GM18505 (cell line): ENCODE measurements around the gene ANO4.
"Not testable (repeated sequence)": the region's sequence is repeated elsewhere in the genome, so short reads cannot be mapped to it uniquely, and the experiment has no call there.

Source experiments
- ATAC-seq: cut with Tn5 transposase; IDR thresholded peaks from one replicate; pipeline ENCODE4 v1.9.1; 2021; ENCODE audit not compliant: unreplicated experiment
- POLR2A ChIP-seq: IDR thresholded peaks from 4 replicates; pipeline ENCODE4 v1.6.1; 2011; ENCODE audit warnings: borderline replicate concordance; ENCODE audit not compliant: insufficient read depth, insufficient read length; ENCODE audit errors: extremely low read depth

The ANO4 gene

GRCh38 chr12:100920493-100920892 lies 125.9 kb downstream of the ANO4 start:
- TF ChIP-seq POLR2A, result no peak
- no peak for ATAC-seq

GRCh38 chr12:100926669-100927248 lies 132.2 kb downstream of the ANO4 start:
- no peak for TF ChIP-seq POLR2A

GRCh38 chr12:100927826-100928225 lies 133.2 kb downstream of the ANO4 start:
- no peak for ATAC-seq

More at GRCh38 chr12:100926669-100927248, 132.2 kb downstream of the ANO4 start:
- no peak for ATAC-seq

GRCh38 chr12:100932571-100932970 lies 138.0 kb downstream of the ANO4 start:
- TF ChIP-seq POLR2A, result no peak
- ATAC-seq, result no peak

More at GRCh38 chr12:100927826-100928225, 133.2 kb downstream of the ANO4 start:
- no peak for TF ChIP-seq POLR2A

GRCh38 chr12:100933531-100933930 lies 139.0 kb downstream of the ANO4 start:
- ATAC-seq, result not testable (repeated sequence)

GRCh38 chr12:100935929-100936328 lies 141.4 kb downstream of the ANO4 start:
- TF ChIP-seq POLR2A, result no peak
- no peak for ATAC-seq

GRCh38 chr12:100936661-100937060 lies 142.1 kb downstream of the ANO4 start:
- no peak for ATAC-seq

GRCh38 chr12:100940503-100940902 lies 145.9 kb downstream of the ANO4 start:
- TF ChIP-seq POLR2A, result no peak
- no peak for ATAC-seq

More at GRCh38 chr12:100936661-100937060, 142.1 kb downstream of the ANO4 start:
- TF ChIP-seq POLR2A, result no peak

- ATAC-seq, result no peak
Measured at GRCh38 chr12:100942984-100943749, 148.6 kb downstream of the ANO4 start.

GRCh38 chr12:100951756-100952155 lies 157.2 kb downstream of the ANO4 start:
- no peak for TF ChIP-seq POLR2A
- ATAC-seq, result no peak

More at GRCh38 chr12:100942984-100943749, 148.6 kb downstream of the ANO4 start:
- no peak for TF ChIP-seq POLR2A

- no peak for ATAC-seq
- no peak for TF ChIP-seq POLR2A
Measured at GRCh38 chr12:100953217-100953616, 158.6 kb downstream of the ANO4 start.

GRCh38 chr12:100953677-100954076 lies 159.1 kb downstream of the ANO4 start:
- ATAC-seq, result no peak

GRCh38 chr12:100954118-100954517 lies 159.5 kb downstream of the ANO4 start:
- ATAC-seq, result no peak
- TF ChIP-seq POLR2A, result no peak

More at GRCh38 chr12:100953677-100954076, 159.1 kb downstream of the ANO4 start:
- no peak for TF ChIP-seq POLR2A

GRCh38 chr12:100955139-100955538 lies 160.6 kb downstream of the ANO4 start:
- no peak for ATAC-seq
- TF ChIP-seq POLR2A, result no peak
